K562 treated with DMSO at 1 percent for 4 hours (cell line): ENCODE measurements around the gene RGMA. TPM values are rescaled to one million over a fixed set of nuclear protein-coding genes. Genes with fewer than 3 reads are reported as not detected.

Source experiments
- total RNA-seq: library from RNA; unstranded; fragments of 300-600 nt; gene quantifications from 2 replicates; pipeline ENCODE4 v1.2.3, GENCODE V29; 2022; ENCODE audit not compliant: insufficient read depth

The RGMA gene, protein sequence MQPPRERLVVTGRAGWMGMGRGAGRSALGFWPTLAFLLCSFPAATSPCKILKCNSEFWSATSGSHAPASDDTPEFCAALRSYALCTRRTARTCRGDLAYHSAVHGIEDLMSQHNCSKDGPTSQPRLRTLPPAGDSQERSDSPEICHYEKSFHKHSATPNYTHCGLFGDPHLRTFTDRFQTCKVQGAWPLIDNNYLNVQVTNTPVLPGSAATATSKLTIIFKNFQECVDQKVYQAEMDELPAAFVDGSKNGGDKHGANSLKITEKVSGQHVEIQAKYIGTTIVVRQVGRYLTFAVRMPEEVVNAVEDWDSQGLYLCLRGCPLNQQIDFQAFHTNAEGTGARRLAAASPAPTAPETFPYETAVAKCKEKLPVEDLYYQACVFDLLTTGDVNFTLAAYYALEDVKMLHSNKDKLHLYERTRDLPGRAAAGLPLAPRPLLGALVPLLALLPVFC
- 0.07 TPM in 1 of 2 replicates, not detected in the other for total RNA-seq

DNA sequence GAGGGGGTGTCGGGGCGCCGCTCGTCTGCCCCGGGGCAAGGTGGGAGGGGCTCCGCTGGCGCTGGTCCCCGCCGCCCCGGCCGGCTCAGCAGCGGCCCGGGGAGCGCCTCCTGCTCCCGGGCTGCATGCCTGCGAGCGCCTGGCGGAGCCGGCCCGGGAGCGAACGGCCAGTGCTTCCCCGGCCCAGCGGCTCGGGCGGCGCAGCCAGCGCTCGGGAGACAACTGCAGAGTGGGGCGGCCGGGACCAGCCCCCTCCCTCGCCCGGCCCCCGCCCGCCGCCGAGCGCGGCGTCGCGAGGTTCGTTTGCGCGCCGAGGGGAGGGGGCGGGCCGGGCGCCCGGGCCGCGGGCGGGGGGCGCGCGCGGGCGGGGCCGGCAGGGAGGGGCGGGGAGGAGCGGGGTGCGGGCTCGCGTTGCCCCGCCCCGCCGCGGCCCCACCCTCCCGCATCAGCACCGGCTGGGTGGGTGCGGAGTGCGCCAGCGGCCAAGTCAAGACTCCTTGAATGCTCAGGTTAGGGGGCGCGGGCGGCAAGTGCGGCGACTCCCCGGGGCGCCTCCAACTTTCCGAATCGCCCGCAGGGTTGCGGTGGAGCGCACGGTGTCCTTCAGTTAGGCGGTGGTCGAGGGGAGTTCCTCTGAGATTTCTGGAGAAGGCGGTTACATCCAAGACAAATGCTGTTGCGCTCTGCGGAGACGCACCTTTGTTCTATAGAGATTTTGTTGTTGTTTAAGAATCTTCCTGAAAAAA is at the start of gene RGMA:
RGMA (minus strand) TSS at position 231 of the 746 bp plus-strand sequence. CDS start 279 bp downstream, outside the sequence.

Other genes with a start within 250 kb of the RGMA start
- gene CHD2, start 188.9 kb downstream of the RGMA start, total RNA-seq = 39.8 and 45.2 TPM in 2 replicates